Immature natural killer cell (primary cell): ENCODE results near the gene ALK. TPM values are rescaled to one million over a fixed set of nuclear protein-coding genes. Genes with fewer than 3 reads are reported as not detected.
A peak's percentile ranks its signal among the peaks of the same experiment; 100 is the strongest.

Experiments
- DNase-seq, 3 donors: peaks; one replicate each; pipeline ENCODE4 v3.0.0; 2022; ENCODE audit warnings: mixed read lengths in 1 of 3
- H3K27ac Mint-ChIP-seq, 6 donors: one replicate each; pipeline ENCODE4 v1.8.0; 2020; ENCODE audit warnings: mixed read lengths in 6 of 6, mild to moderate bottlenecking in 5 of 6, inconsistent platforms in 4 of 6, moderate library complexity in 3 of 6
- H3K27me3 Mint-ChIP-seq, 3 donors: one replicate each; pipeline ENCODE4 v1.8.0; 2020 to 2021; ENCODE audit warnings: low read depth in 3 of 3, mild to moderate bottlenecking in 3 of 3, mixed read lengths in 3 of 3, moderate library complexity in 3 of 3, inconsistent platforms in 1 of 3
- H3K36me3 Mint-ChIP-seq, 3 donors: one replicate each; pipeline ENCODE4 v1.8.0; 2020; ENCODE audit warnings: mixed read lengths in 3 of 3, inconsistent platforms in 2 of 3, mild to moderate bottlenecking in 2 of 3
- H3K4me1 Mint-ChIP-seq, 2 donors: one replicate each; pipeline ENCODE4 v1.8.0; 2020; ENCODE audit warnings: inconsistent platforms in 2 of 2, mild to moderate bottlenecking in 2 of 2, mixed read lengths in 2 of 2, moderate library complexity in 1 of 2
- H3K4me3 Mint-ChIP-seq, 5 donors: one replicate each; pipeline ENCODE4 v1.8.0; 2020; ENCODE audit warnings: mild to moderate bottlenecking in 5 of 5, mixed read lengths in 5 of 5, inconsistent platforms in 3 of 5, moderate library complexity in 3 of 5
- H3K9me3 Mint-ChIP-seq, 6 donors: one replicate each; pipeline ENCODE4 v1.8.0; 2020; ENCODE audit warnings: mild to moderate bottlenecking in 6 of 6, mixed read lengths in 6 of 6, inconsistent platforms in 4 of 6, moderate library complexity in 3 of 6
- polyA plus RNA-seq, 3 donors: library from polyadenylated mRNA; unstranded; fragments of 300-500 nt; fragmentation: Illumina TruSeq; gene quantifications; one replicate each; pipeline ENCODE4 v1.2.3, GENCODE V29; 2021

Gene ALK
- polyA plus RNA-seq, 3 donors from 2014 or later: not detected

- Mint-ChIP-seq H3K4me1 (peaks cover 0 to 2% of the 10 kb centered on the region in 2 donors), H3K36me3 (peaks cover 24 to 36% (median 30%) of the 10 kb centered on the region in 3 donors), H3K9me3 (no peaks in the 10 kb centered on the region), H3K4me3 (no peak overlapping the region), H3K27ac (peak overlapping the region in 4 of 6 donors; percentile 8 to 46 (median 24)), H3K27me3 (no peaks in the 10 kb centered on the region)
- no peak for DNase-seq
Measured at GRCh38 chr2:29165362-29166241, 755.8 kb downstream of the ALK start.

DNA sequence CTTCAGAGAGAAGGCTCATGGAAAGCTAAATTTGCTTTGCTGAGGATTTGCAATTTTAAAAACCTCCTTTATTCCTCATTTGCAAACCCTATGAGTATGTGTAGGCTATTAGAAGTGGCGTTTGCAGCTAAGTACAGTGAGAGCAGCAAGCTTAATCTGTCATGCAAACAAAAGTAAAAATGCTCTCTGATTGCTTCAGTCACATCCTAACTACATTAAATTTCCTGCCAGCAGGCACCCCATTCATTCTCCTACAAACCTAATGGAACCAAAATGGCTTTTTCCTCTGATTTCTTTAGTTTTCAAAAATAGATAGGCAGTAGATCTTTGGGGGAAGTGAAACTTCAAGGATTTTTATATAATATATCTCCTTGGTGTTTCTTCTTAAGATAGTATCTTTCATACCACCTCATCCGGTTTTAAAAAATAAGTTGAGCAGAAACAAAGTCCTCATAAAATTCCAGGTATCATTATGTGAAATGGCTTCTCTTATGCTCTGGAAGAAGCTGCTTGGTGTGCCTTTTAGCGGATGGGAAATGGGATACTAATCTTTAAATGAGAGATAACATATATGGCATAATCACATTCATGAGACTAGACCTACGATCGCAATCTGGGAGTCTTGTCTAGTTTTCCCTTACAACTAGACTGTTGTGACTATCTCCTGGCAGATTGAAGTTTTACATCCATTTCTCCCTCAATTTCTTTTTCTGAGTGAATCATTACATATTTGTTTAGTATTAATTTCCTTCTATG, 757.1 kb downstream of the ALK start:
- Mint-ChIP-seq H3K27me3 (no peaks in the 10 kb centered on the region), H3K27ac (no peak overlapping the region), H3K9me3 (no peaks in the 10 kb centered on the region), H3K4me3 (no peak overlapping the region), H3K36me3 (peaks cover 21 to 30% (median 23%) of the 10 kb centered on the region in 3 donors), H3K4me1 (no peaks in the 10 kb centered on the region)
- DNase-seq: no peak

DNA sequence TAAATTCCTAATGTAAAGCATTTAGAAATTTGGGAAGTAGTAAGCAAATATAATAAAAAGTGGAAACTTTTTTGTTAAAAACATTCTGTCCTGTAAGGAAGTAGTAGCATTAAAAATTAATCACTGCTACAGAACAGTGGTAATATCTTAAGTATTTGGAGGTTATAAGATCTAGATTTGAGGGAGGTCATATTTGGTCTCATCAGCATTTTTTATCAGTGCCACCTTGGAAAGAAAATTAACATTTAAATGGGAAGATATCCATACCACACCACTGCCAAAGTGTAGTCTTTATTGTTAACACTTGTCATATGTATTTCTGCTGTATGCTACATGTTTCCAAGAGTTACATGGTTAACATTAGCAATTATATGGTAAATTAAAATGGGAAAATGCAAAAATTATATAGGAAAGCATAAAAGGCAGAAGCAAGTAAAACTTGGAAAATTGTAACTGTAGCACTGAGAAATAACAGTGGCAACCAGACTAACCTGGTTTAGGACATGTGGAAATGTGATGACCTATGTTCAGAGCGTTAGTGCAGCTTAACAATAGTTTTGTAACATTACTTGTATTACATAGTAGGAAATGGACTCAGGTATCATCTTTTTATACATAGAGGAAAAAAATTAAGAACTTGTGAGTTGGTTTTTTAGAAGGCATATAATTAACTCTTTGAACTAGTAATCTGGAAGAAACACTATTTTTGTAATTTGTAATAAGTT, 759.0 kb downstream of the ALK start:
- H3K27ac Mint-ChIP-seq: no peak overlapping the region
- no peaks in the 10 kb centered on the region for H3K4me1 Mint-ChIP-seq
- no peak overlapping the region for H3K4me3 Mint-ChIP-seq
- DNase-seq: no peak
- H3K36me3 Mint-ChIP-seq: peaks cover 24 to 38% (median 32%) of the 10 kb centered on the region in 3 donors
- H3K27me3 Mint-ChIP-seq: peaks cover 0 to 2% (median 0%) of the 10 kb centered on the region in 3 donors
- H3K9me3 Mint-ChIP-seq: no peaks in the 10 kb centered on the region

DNA sequence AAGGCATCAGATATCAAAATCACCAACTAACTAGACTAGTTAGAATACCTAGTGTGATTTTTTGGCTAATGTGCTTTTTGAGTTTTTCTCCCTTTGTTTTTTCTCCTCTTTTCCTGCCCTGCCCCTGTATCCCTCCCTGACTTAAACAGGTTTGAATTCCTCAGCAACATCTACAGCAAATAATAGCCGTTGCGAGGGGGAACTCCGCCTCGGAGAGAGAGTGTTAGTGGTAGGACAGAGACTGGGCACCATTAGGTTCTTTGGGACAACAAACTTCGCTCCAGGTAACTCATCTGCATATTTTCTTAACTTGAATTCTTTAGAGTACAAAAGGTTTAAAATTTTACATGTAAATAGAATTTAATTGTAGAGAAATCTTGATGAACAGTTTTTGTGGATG, 761.2 kb downstream of the ALK start:
- Mint-ChIP-seq H3K4me3 (no peak overlapping the region), H3K27ac (no peak overlapping the region), H3K36me3 (peaks cover 21 to 49% (median 36%) of the 10 kb centered on the region in 3 donors), H3K27me3 (peaks cover 0 to 2% (median 0%) of the 10 kb centered on the region in 3 donors), H3K9me3 (no peaks in the 10 kb centered on the region), H3K4me1 (peaks cover 3 to 8% of the 10 kb centered on the region in 2 donors)
- no peak for DNase-seq

DNA sequence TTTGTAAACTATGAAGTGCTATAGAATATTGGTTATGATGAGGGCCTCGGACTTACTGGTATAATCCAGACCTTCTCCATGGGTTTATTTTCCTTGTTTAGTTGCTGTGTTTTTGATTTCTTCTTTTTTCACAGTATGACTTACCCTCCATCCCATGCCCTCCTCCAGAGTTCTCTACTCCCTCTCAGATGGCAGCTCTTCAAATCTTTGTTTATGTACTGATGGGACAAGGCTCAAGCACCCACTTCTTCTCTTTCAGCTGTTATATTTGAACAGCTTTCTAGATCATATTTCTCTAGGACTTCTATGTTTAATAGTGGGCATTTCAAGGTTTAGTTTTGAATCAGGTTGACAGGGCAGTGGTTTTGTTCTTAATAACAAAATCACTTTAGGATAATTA, 762.3 kb downstream of the ALK start:
- DNase-seq: no peak
- Mint-ChIP-seq H3K9me3 (no peaks in the 10 kb centered on the region), H3K36me3 (peaks cover 21 to 58% (median 38%) of the 10 kb centered on the region in 3 donors), H3K27ac (no peak overlapping the region), H3K4me3 (no peak overlapping the region), H3K27me3 (peaks cover 0 to 2% (median 0%) of the 10 kb centered on the region in 3 donors), H3K4me1 (peaks cover 14 to 19% of the 10 kb centered on the region in 2 donors)

GRCh38 chr2:29157131-29157530, 764.3 kb downstream of the ALK start:
- no peak overlapping the region for H3K4me3 Mint-ChIP-seq
- no peaks in the 10 kb centered on the region for H3K9me3 Mint-ChIP-seq
- H3K27me3 Mint-ChIP-seq: peaks cover 0 to 2% (median 0%) of the 10 kb centered on the region in 3 donors
- H3K4me1 Mint-ChIP-seq: peaks cover 16 to 20% of the 10 kb centered on the region in 2 donors
- no peak overlapping the region for H3K27ac Mint-ChIP-seq
- DNase-seq: no peak
- H3K36me3 Mint-ChIP-seq: peaks cover 24 to 66% (median 44%) of the 10 kb centered on the region in 3 donors

DNA sequence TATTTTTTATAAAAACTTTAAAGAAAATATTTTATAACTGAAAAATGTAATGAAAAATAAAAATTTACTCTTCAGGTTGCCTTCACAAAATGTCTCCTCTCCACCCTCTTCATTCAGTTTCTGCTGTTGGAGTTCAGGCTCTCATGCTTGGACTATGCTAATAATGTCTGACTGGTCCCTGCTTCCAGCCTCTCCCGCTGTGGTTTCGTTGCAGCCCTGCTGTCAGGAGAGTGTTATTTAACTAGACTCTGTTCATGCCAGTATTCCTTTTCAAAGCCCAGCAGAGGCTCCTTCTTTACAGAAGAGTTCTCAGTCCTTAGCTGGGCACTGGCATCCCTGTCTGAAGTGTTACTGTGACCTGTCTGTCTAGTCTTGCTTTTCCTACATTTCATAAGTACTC, 765.8 kb downstream of the ALK start:
- DNase-seq: no peak
- Mint-ChIP-seq H3K4me1 (peaks cover 16 to 20% of the 10 kb centered on the region in 2 donors), H3K27ac (peak overlapping the region in 2 of 6 donors; percentile 60 to 74), H3K9me3 (no peaks in the 10 kb centered on the region), H3K36me3 (peaks cover 24 to 63% (median 39%) of the 10 kb centered on the region in 3 donors), H3K4me3 (no peak overlapping the region), H3K27me3 (peaks cover 0 to 2% (median 0%) of the 10 kb centered on the region in 3 donors)

DNA sequence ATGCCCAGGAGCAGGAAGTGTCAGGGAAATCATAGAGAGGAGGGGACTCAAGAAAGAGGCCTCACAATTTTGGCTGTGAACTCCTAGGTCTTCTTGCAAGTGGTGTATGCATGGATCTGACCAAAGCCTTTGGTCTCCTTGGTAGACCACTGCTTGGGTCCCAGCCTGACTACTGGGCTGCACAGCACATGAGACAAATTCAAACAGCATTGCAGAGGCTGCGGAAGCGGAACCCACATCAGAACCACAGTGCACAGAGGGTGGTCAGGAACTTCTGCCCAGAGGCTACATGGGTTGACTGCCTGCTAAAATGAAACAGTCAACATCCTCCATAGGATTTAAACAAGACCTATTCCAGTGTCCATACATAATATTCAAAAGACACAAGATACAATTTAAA, 766.8 kb downstream of the ALK start:
- H3K4me1 Mint-ChIP-seq: peaks cover 16 to 20% of the 10 kb centered on the region in 2 donors
- peak overlapping the region in 5 of 6 donors; percentile 42 to 76 (median 66) for H3K27ac Mint-ChIP-seq
- no peaks in the 10 kb centered on the region for H3K9me3 Mint-ChIP-seq
- H3K27me3 Mint-ChIP-seq: peaks cover 0 to 2% (median 0%) of the 10 kb centered on the region in 3 donors
- peak; percentile 1 to 13 (median 11) for DNase-seq
- peaks cover 24 to 68% (median 39%) of the 10 kb centered on the region in 3 donors for H3K36me3 Mint-ChIP-seq
- peak overlapping the region in 4 of 5 donors; percentile 9 to 46 (median 38) for H3K4me3 Mint-ChIP-seq

DNA sequence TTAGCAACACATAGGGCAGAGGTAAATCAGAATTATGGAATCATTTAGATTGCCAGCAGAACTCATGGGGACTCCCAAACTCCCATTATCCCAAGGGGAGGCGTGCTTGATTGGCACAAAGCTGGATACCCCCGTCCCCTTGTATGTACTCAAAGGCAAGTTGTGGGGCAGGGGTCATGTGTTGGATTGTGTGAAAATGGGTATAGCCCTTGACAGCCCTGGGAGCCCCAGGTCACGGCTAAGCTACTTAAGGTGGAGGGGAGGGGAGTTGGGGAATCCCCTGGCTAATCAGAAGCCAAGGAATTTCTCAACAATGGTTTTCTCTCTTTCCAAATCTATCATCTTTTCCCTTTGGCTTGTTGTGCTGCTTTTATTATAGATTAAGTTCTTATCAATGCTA, 773.4 kb downstream of the ALK start:
- no peak overlapping the region for H3K27ac Mint-ChIP-seq
- H3K4me1 Mint-ChIP-seq: no peaks in the 10 kb centered on the region
- H3K36me3 Mint-ChIP-seq: peaks cover 22 to 47% (median 26%) of the 10 kb centered on the region in 3 donors
- DNase-seq: no peak
- H3K4me3 Mint-ChIP-seq: no peak overlapping the region
- H3K9me3 Mint-ChIP-seq: peaks cover 0 to 2% (median 0%) of the 10 kb centered on the region in 6 donors
- H3K27me3 Mint-ChIP-seq: no peaks in the 10 kb centered on the region

DNA sequence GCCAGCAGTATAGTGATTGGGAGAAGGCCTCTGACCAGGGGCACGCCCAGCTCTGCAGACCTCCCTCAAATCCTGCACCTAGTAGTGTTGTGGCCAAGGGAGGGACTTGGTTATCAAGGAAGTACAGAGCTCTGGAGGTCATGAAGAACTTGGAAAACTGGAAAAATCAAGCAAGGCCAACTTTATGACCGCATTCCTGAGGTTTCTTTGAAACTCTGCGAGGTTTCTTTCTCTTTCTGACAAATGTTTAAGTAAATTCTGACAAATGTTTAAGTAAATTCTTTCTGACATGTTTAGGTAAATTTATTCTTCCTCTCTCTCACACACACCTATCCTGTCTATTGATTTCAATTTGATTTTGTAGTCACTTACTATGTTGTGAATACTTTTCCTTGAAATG, 775.2 kb downstream of the ALK start:
- Mint-ChIP-seq H3K27ac (no peak overlapping the region), H3K4me3 (no peak overlapping the region), H3K9me3 (peaks cover 0 to 2% (median 0%) of the 10 kb centered on the region in 6 donors), H3K4me1 (peaks cover 6 to 7% of the 10 kb centered on the region in 2 donors), H3K27me3 (no peaks in the 10 kb centered on the region), H3K36me3 (peaks cover 19 to 36% (median 21%) of the 10 kb centered on the region in 3 donors)
- DNase-seq: no peak

DNA sequence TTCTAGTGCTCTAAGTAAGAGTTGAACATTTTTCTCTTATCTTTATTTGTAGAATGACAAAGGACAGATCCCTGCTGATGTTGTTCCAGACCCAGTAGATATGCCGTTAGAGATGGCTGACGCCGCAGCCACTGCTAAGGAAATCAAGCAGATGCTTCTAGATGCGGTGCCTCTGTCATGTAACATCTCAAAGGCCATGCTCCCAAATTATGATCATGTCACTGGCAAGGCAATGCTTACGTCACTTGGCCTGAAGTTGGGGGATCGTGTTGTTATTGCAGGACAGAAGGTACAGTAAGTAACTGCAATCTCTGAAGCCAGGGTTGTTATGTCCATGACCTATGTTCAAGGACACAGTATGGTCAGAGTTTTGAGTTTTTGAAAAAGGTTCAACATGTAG, 777.7 kb downstream of the ALK start:
- Mint-ChIP-seq H3K27ac (no peak overlapping the region), H3K4me1 (peaks cover 22 to 31% of the 10 kb centered on the region in 2 donors), H3K4me3 (no peak overlapping the region), H3K27me3 (no peaks in the 10 kb centered on the region), H3K9me3 (peaks cover 0 to 2% (median 0%) of the 10 kb centered on the region in 6 donors), H3K36me3 (peaks cover 35 to 51% (median 42%) of the 10 kb centered on the region in 3 donors)
- DNase-seq: no peak
